Measurements from ENCODE around the gene DTNA.
"Not testable (repeated sequence)": the region's sequence is repeated elsewhere in the genome, so short reads cannot be mapped to it uniquely, and the experiment has no call there.

DTNA gene

GRCh38 chr18:34911081-34911480 is 201.0 kb downstream of the DTNA start:
- DNase-seq = no peak

DNA sequence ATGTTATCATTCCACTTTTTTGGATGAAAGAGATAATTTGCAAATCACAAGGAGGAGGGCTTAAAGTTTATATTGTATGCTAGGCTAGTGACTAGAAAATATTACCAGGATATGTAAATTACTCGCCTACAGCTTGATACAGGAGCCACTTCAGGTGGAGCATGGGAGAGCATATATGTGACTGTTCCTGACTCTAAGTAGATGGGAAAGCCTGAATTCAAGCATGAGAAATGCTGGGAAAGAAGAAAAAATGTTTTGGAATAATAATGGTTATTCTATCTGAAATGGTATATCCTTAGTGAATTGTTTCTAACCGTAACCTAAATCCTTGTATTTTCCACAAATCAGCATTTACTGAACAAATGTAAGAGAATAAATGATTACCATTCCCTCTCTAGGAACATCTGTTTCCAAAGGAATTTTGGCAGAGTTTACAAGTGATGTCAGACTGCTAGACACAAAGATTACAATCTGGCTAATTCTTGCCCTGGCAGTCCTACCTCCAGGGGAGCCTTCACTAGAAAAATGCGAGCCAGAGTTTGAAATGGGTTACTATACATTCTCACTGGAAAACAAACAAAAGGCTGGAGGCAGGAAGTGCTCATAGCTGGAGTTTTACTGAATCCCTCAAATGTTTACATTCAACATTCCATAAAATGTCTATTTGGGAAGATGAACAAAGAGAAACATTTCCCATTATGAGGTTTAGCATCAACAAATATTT is 201.7 kb downstream of the DTNA start:
- peak in 1 of 2 donors; percentile 31 for DNase-seq

DNA sequence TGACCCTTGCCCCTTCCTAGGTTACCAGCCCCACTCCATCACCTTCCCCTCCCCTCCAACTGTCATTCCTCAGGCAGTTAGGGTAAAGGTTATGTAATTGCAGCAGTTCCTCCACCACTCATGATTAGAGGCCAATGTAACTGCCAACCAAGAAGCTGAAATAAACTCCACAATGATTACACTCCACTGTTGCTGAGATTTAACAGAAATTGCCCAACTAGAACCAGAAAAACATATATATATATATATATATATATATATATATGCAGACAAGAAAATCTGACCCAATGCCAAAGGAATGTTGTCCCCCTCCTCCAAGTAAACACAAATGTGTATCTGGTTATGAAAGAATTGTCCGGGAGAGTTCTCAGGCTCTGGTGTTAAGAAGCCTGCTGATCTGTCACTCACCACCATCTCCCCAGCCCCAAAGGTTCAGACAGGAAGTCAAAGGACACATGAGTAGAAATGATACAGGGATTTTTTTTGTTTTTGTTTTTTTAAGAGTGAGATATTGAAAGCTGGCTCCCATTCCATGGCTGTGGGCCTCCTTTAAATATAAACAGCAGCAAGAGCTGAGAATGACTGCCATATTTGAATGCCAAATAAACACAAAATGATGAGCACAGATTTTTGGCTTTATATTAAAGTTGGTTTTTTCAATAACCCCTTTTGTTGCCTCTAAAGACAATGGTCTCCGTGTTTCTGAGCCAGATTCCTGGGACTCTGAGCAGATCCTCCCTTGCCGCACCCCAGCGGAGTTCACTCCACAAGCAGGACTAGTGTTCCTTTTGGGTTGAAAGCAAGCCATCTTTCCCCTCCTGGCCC is 204.0 kb downstream of the DTNA start:
- peak; percentile 43 to 45 for DNase-seq

- DNase-seq = no peak
Measured at GRCh38 chr18:34915046-34915445, 204.9 kb downstream of the DTNA start.

DNA sequence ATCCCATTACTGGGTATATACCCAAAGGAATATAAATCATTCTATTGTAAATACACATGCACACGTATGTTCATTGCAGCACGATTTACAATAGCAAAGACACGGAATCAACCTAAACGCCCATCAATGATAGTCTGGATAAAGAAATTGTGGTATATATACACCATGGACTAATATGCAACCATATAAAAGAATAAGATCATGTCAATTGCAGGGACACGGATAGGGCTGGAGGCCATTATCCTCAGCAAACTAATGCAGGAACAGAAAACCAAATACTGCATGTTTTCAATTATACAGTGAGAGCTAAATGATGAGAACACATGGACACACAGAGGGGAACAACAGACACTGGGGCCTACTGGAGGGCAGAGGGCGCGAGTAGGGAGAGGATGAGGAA is 206.4 kb downstream of the DTNA start:
- DNase-seq = not testable (repeated sequence)

- DNase-seq = no peak
Measured at GRCh38 chr18:34918856-34919255, 208.8 kb downstream of the DTNA start.

GRCh38 chr18:34921226-34921625 is 211.1 kb downstream of the DTNA start:
- DNase-seq = no peak

DNA sequence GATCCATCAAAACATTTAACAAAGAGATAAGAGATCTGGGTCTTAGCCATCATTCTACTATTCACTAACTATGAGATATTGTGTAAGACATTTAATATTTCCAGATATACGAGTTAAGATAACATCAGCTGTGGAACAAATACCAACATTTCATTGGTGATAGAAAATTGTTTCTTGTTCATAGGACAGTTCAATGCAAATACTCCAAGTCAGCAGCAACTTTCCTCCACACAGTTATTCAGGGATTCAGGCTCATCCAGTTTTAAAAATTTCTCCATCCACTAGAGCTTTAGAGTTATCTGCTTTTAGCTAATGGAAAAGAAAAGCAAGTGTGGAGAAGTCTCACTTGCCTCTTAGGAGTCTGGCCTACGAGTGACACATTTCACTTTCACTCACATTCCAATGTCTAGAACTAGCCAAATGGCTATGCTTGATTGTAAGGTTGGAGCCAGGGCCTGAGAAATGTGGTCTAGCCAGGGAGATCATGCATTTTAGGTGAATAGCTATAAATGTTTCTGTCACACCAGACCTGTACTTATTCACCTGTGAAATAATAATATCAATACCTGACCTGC is 211.8 kb downstream of the DTNA start:
- no peak for DNase-seq

GRCh38 chr18:34922594-34922993 is 212.5 kb downstream of the DTNA start:
- DNase-seq = not testable (repeated sequence)

DNA sequence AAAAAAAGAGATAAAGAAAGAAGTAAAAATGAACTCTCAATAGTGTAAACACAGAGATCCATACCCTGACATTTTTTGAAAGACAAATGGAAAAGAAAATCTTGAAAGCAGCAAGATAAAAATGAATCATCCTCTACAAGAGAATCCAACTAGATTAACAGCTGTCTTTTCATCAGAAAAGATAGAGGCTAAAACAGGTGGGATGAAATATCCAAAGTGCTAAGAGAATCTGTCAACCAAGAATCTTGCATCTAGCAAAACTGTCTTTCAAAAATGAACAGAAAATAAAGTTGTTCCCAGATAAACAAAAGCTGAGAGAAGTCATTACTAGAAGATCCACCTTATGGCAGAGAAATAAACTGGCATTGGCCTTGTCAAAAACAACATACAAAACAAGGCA is 213.8 kb downstream of the DTNA start:
- DNase-seq = no peak

DNA sequence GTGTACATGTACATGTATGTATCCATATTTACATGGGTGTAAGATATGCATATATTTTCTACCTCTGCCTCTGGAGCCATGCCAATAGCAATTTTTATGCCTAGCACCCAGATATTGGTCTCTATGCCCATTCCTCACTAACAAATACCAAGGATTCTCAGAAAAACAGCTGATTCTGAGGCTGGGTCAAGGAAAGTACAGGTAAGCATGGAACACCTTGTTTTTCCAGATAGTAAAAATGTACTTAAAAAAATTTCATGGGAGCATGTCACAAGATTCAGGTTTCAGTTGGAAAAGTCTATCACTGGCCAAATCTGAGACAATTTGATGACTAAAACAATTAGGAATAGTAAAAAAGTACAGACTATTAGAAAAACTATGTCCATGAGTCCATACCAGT is 216.6 kb downstream of the DTNA start:
- DNase-seq = no peak

DNA sequence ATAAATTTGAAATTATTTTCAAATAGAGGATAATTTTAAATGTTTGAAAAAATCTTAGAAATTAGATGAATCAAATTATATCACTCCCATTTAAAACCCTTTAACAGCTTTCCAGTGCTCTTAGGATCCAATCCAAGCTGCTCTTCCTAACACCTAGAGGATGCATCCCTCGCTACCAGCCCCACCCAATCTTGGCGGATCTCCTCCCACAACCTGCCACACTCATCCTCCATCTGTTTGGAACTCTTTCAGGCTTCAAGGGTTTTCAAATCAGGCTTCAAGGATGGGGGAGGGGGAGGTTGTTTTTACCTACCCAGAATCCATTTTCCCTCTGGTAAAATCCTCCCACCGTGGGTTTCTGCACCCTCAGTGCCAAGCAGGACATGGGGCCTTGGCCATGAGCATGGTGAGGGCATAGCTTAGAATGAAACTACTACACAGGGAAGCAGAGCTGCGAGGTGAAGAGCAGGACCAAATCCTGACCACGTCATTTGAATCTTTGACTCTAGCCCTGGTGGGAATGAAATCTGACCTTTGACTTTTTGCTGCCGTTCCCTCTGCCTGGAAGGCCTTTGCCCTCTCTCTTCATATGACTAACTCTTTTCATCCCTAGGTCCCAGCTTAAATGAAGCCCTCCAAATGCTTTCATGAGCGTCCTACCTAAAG is 218.1 kb downstream of the DTNA start:
- no peak for DNase-seq

- DNase-seq = no peak
Measured at GRCh38 chr18:34928754-34929335, 218.7 kb downstream of the DTNA start.

DNA sequence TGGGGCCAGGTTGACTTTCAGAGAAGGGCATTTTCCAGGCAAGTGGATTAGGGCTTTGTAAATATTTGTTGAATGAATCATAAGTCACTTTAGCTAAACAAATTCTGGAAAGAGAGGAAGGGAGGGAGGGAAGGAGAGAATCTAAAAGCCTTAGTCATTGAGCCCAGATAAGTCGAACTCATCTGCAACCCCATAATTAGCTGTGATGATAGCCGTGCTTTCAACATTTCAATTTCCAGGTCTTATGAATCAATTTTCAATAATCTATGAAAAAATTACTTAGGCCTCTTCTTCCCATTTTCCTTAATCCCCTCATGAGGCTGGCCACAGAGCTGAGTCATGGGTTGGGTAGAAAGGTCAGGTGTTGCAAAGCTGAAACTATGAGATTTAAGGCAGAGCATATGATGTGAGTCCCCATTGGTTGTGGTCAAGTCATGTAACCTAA is 219.3 kb downstream of the DTNA start:
- DNase-seq = no peak

GRCh38 chr18:34932363-34932762 is 222.3 kb downstream of the DTNA start:
- DNase-seq = no peak

GRCh38 chr18:34932792-34933466 is 222.8 kb downstream of the DTNA start:
- DNase-seq = no peak

DNA sequence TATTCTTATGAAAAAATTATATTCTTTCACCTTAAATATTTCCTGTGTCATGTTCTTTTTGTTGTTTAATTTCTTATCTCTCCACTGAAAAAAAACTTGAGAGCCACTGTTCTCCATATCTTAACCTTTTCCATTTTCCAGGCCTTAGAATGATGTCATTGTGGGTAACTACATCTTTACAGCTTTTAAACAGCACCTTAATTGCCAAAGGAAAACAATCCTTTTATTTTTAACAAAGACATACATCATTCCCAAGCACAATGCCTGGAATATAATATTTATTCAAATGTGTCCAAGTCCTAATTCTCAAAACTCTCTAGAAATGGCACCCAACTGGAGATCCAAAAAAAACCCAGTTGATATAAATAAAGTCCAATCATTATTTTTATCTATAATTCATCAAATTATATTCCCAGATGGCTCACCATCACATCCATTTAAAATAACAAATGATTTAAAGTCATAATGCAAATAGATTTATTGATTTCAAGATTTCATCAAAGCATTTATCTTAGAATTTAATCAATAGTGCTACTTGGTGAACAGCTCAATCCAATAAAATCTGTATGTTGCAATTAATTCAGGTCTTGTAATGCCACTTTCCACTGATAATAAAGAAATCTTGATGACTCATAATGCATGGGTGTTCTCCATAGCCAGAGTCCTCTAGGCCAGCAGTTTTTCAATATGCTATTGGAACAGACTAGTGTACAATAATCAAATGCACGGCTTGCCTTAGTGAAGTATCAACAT is 224.0 kb downstream of the DTNA start:
- no peak for DNase-seq

DNA sequence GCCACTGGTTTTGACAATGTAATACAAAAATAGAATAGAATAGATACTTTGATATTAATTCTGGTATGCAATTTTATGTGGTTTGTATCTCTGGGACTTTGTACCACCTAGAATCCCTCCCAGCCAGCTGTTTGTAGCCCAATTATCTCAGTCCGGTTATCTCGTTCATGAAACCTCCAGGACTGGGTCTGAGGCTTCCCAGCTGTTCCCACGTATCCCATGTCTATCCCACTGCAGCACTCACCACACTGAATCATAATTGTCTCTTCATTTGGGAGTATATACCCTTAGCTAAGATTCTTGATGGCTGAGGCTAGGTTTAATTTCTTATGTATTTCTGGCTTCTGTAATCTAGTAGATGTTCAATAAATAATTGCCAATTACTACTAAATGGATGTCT is 226.7 kb downstream of the DTNA start:
- no peak for DNase-seq

GRCh38 chr18:34938090-34938489 is 228.0 kb downstream of the DTNA start:
- DNase-seq = no peak
